GM12873 (cell line): ENCODE data around the gene CERS6.

Experiments used
- TF ChIP-seq, protein P1 (sequence below): IDR thresholded peaks from 2 replicates; pipeline ENCODE4 v1.5.1; 2012; ENCODE audit warnings: low read depth, mild to moderate bottlenecking, moderate library complexity, low read length, control low read depth; ENCODE audit not compliant: insufficient read depth; ENCODE audit errors: missing control alignments

Gene CERS6

DNA sequence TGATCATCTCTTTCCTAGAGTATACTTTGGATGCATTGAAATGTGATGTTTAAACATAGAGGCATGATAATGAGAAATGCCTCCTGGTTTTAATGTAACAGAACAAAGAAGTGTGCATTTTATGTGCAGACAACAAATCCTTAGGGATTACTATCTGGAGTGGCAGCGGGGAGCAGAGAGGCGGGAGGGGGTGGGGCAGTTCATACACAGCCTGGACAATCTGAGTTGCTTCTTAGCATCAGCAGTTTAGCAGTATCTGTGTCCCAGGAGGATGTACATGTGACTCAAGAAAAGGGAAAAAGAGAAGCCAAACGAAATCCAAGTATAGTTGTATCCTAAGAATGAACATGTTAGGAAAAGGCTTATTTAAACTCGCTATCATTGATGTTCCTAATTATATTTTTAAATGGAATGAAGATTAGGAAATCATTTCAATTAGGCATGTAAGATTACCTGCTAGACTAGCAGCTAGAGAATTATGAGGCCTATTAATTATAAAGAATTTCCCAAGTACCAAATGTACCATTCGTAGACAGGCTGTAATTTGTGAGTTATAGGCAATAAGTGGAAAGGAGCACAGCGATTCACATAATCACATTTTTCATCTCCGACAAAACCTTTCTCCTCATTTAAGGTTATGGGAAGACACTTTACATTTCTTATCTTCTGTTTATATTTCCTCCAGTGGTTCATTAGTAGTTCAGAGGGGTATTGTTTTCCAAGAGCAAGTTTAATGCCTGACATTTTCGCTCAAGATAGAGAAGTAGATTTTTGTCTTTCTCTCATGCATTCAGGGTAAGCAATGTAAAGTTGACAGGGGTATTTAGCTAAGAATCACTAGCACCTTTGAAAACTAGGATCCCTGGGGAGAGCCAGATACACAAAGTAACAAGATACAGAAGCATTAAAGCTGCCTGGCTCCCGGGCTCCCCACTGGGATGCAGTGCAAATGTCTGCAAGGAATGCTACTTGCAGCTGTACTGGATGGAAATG, 205.1 kb downstream of the CERS6 start:
- TF ChIP-seq, protein P1, sequence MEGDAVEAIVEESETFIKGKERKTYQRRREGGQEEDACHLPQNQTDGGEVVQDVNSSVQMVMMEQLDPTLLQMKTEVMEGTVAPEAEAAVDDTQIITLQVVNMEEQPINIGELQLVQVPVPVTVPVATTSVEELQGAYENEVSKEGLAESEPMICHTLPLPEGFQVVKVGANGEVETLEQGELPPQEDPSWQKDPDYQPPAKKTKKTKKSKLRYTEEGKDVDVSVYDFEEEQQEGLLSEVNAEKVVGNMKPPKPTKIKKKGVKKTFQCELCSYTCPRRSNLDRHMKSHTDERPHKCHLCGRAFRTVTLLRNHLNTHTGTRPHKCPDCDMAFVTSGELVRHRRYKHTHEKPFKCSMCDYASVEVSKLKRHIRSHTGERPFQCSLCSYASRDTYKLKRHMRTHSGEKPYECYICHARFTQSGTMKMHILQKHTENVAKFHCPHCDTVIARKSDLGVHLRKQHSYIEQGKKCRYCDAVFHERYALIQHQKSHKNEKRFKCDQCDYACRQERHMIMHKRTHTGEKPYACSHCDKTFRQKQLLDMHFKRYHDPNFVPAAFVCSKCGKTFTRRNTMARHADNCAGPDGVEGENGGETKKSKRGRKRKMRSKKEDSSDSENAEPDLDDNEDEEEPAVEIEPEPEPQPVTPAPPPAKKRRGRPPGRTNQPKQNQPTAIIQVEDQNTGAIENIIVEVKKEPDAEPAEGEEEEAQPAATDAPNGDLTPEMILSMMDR = no peak

DNA sequence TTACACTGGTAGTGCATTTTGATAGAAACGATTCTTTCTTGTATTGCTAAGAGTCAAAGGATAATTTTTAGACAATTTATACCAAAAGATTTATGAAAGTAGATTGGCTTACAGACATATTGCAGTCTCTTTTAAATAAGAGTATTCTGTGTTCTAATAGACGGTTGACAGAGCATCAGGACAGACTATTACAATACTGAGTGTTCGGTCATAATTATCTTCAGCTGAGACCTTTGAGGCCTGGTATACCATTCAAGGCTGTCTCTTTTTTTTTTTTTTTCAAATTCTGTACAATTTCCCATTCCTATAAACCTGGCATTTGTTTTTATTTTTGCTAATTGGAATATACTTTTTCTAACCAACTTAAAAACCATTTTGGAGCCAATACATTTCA, 205.8 kb downstream of the CERS6 start:
- TF ChIP-seq, protein P1 = no peak

DNA sequence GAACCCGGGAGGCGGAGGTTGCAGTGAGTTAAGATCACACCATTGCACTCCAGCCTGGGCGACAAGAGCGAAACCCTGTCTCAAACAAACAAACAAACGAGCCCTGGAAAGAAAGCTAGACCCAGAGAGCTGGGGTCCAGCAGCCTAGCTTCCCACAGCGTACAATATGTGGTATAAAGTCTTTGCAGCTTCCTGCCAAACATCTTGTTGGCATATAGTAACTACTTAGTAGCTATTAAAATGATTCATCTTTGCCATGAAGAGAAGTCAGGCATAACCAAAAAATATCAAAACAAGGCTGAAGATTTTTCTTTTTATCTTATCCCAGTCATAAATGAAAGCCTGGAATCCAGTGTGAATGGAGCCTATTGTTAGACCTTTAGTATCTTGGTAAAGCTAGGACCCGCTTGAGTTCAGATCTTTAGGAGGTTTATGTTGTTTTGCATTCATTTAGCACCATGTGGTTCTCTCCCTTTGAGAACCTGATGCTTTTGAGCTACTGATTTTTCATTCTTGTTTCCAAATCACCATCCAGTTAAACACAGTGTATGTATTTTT, 206.7 kb downstream of the CERS6 start:
- TF ChIP-seq, protein P1 = no peak

DNA sequence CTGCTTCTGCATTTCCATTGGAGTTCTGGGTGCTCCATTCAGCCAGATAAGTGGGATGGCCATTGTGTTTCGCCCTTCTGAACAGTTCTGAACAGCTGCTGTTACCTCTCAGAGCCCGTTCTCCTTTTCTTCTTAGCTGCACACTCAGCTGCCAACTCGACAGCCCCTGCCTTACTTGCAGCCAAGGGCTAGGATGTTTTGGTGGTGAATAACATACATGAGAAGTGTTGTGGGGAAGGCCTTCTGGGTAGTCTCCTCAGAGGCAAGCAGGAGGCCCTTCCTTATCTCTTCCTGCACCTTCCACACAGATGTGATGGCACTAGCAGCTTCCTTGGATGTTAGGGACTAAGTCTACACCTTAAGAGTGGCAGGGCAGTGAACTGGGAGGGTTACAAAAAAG, 207.9 kb downstream of the CERS6 start:
- TF ChIP-seq, protein P1 = no peak

DNA sequence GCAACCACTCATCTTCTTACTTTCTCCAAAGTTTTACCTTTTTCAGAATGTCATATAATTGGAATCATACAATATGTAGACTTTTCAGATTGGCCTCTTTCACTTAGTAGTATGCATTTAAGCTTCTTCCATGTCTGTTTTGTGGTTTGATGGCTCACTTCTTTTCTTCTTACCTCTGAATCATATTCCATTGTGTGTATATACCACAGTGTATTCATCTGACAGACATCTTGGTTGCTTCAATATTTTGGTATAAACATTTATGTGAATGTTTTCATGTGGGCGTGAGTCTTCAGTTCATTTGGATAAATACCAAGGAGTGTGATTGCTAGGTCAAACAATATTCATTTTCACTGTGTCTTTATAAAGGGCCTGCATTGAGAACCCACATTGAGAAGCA, 210.3 kb downstream of the CERS6 start:
- TF ChIP-seq, protein P1 = no peak

DNA sequence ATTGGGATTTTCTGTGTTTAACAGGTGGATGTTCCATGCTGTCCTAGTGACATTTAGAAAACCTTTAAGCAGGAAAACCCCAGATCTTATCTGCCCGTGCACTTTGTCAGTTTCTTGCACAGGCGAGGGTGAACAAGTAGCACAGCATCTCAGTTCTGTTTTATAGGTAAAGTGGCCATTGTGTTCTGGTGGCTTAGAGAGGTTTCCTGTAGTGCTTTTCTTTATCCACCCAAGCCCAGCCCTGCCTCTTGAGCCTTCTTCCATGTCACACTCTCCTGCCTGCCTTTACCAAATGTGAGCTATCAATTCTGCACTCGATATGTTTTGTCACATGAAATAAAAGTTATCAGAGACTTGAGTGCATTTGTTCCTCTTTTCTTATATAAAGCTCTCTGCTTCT, 211.1 kb downstream of the CERS6 start:
- TF ChIP-seq, protein P1 = no peak

DNA sequence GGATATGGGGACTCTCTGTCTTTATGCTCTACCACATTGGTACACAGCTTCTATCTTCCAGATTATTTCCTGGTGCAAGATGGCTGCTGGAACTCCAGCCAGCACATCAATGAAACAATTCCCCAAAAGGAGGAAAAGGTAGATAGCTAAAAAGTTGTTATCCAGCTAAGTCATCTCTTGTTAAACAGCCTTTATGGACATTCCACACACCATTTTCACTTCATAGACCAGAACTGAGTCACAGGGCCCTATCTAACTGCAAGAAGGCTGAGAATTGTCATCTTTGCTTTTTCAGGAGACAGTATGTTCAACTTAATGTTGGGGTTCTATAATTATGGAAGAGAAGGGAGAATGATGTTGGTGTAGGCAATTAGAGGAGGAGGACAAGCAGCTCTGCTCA, 213.1 kb downstream of the CERS6 start:
- TF ChIP-seq, protein P1 = no peak
